ENCODE data around the gene SCNN1B. TPM values are rescaled to one million over a fixed set of nuclear protein-coding genes. Genes with fewer than 3 reads are reported as not detected.

The SCNN1B gene
- total RNA-seq, 1 donor from 2014 or later: 38.3 TPM

DNA sequence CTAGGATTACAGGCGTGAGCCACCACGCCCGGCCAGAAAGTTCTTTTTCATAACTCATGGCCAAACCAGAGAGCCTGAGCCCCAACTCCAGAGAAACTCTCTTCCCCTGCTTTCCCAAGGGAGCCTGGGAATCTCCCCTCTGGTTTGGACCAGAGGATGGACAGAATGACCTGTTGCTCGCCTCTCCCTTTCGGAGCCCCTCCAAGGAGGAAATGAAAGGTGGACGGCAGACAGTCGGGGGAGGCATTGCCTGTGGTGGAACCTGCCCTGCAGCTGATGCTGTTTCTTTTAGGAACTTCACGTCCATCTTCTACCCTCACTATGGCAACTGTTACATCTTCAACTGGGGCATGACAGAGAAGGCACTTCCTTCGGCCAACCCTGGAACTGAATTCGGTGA is 65.5 kb downstream of the SCNN1B start:
- DNase-seq (no peak), ATAC-seq (no peak)
- Histone ChIP-seq H3K27ac (no peak overlapping the region), H3K9me3 (no peaks in the 10 kb centered on the region), H3K36me3 (no peaks in the 10 kb centered on the region), H3K4me3 (no peak overlapping the region), H3K4me1 (peaks cover 10% of the 10 kb centered on the region), H3K27me3 (ENCODE audit: low read depth) (no peaks in the 10 kb centered on the region)
- TF ChIP-seq, protein P1, sequence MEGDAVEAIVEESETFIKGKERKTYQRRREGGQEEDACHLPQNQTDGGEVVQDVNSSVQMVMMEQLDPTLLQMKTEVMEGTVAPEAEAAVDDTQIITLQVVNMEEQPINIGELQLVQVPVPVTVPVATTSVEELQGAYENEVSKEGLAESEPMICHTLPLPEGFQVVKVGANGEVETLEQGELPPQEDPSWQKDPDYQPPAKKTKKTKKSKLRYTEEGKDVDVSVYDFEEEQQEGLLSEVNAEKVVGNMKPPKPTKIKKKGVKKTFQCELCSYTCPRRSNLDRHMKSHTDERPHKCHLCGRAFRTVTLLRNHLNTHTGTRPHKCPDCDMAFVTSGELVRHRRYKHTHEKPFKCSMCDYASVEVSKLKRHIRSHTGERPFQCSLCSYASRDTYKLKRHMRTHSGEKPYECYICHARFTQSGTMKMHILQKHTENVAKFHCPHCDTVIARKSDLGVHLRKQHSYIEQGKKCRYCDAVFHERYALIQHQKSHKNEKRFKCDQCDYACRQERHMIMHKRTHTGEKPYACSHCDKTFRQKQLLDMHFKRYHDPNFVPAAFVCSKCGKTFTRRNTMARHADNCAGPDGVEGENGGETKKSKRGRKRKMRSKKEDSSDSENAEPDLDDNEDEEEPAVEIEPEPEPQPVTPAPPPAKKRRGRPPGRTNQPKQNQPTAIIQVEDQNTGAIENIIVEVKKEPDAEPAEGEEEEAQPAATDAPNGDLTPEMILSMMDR (IDR thresholded peaks at IDR 0.05): no peak
- intact Hi-C loops (cut with DNase I): no loop called here

DNA sequence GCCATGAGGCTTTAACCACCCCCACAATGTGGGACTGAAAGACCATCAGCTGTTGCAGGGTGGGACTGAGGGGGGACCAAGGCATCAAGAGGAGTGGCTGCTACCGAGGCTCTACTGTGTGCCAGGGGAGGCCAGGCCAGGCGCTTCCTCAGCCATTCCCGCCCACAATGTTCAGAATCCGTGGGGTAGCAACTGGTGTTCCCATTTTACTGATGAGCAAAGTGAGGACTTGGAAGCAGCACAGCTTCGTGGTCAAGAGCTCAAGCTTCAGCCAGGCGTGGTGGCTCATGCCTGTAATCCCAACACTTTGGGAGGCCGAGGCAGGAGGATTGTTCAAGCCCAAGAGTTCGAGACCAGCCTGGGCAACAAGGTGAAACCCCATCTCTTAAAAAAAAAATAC is 65.9 kb downstream of the SCNN1B start:
- DNase-seq (no peak), ATAC-seq (no peak)
- no peak overlapping the region for H3K4me3 ChIP-seq
- TF ChIP-seq, protein P1 (IDR thresholded peaks at IDR 0.05): no peak
- intact Hi-C loops (cut with DNase I): no loop called here
- no peaks in the 10 kb centered on the region for H3K36me3 ChIP-seq
- H3K27ac ChIP-seq: no peak overlapping the region
- no peaks in the 10 kb centered on the region for H3K27me3 ChIP-seq (ENCODE audit: low read depth)
- H3K9me3 ChIP-seq: no peaks in the 10 kb centered on the region
- H3K4me1 ChIP-seq: peaks cover 6% of the 10 kb centered on the region

DNA sequence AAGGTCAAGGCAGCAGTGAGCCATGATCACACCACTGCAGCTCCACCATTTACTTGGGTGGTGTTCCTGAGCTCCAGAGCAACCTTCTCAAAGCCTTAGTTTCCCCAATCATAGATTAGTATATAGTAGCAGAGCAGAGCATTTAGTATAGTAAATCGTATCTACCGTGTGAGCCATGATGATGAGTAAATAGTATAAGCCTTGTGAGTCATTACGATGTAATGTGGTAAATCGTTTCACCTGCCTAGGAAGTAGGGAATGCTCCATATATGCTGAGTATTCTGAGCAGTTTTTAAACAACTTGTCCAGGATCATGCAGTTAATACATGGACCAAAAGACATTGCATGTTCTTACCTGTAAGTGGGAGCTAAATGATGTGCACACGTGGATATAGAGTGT is 66.4 kb downstream of the SCNN1B start:
- ATAC-seq: no peak
- intact Hi-C loops (cut with DNase I): no loop called here
- H3K4me3 ChIP-seq: no peak overlapping the region

DNA sequence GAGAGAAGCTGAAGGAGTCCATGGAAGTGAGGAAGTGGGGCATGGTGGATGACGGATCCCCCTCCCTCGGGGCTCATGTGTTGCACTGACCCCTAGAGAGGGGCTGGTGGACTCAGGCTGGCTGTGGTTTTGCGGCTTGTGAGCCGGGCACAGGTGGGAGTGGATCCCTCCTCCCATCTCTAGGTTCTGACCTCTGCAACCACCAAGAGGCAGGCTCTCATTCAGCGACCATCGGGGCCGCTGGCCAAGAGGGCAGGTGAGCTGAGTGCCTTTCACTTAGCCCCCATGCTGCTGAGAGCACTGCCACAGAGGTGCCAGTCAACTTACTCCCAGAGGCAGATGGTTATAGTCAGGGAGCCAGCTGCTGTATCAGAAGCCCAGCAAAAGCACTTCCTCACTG is 67.3 kb downstream of the SCNN1B start:
- ATAC-seq: no peak
- intact Hi-C loops (cut with DNase I): no loop called here
- no peak overlapping the region for H3K4me3 ChIP-seq
- no peaks in the 10 kb centered on the region for H3K27me3 ChIP-seq (ENCODE audit: low read depth)
- no peaks in the 10 kb centered on the region for H3K9me3 ChIP-seq
- no peaks in the 10 kb centered on the region for H3K36me3 ChIP-seq
- no peaks in the 10 kb centered on the region for H3K4me1 ChIP-seq
- TF ChIP-seq, protein P1 (IDR thresholded peaks at IDR 0.05): no peak
- H3K27ac ChIP-seq: no peak overlapping the region
- no peak for DNase-seq

More for the DNA sequence above, 66.4 kb downstream of the SCNN1B start:
- no peak for DNase-seq
- H3K9me3 ChIP-seq: no peaks in the 10 kb centered on the region
- TF ChIP-seq, protein P1 (IDR thresholded peaks at IDR 0.05): no peak
- H3K27ac ChIP-seq: no peak overlapping the region
- no peaks in the 10 kb centered on the region for H3K36me3 ChIP-seq
- H3K4me1 ChIP-seq: peaks cover 1% of the 10 kb centered on the region
- H3K27me3 ChIP-seq (ENCODE audit: low read depth): no peaks in the 10 kb centered on the region

DNA sequence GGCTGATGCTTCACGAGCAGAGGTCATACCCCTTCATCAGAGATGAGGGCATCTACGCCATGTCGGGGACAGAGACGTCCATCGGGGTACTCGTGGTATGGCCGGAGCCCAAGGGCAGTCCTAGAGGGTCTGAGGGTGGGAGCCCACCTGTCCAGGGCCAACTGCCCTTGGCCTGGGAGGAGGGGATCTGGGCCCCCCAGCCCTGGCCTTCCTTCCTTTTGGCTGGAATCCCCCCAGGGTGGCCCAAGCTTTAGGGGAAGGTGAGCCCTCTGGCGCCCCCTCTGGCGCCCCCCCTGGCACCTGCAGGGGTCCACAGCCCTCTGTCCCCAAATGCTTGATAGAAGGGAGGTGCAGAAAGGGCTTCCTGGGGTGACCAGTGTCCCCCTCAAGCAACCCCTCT is 69.3 kb downstream of the SCNN1B start:
- DNase-seq (no peak), ATAC-seq (no peak)
- TF ChIP-seq, protein P1 (IDR thresholded peaks at IDR 0.05): no peak
- Histone ChIP-seq H3K27me3 (ENCODE audit: low read depth) (no peaks in the 10 kb centered on the region), H3K4me3 (no peak overlapping the region), H3K36me3 (no peaks in the 10 kb centered on the region), H3K4me1 (no peaks in the 10 kb centered on the region), H3K9me3 (no peaks in the 10 kb centered on the region), H3K27ac (no peak overlapping the region)
- intact Hi-C loops (cut with DNase I): no loop called here

Data from lower lobe of right lung (tissue), 2 donors.